Posterior cingulate gyrus (tissue), 11 donors: ENCODE results near the gene TOP3B.
"Not testable (repeated sequence)": the region's sequence is repeated elsewhere in the genome, so short reads cannot be mapped to it uniquely, and the experiment has no call there.

Experiments
- DNase-seq, 10 donors: peaks; one replicate each; pipeline versions ENCODE4 v3.0.0 to v3.0.0-alpha.2; 2020 to 2021; ENCODE audit warnings: mixed read lengths in 3 of 10
- intact Hi-C: fragments of 100-400 bp; cut with DNase I; formaldehyde crosslinking; loops from one replicate; pipeline ENCODE4 v1.15.1; 2023

Gene TOP3B

DNA sequence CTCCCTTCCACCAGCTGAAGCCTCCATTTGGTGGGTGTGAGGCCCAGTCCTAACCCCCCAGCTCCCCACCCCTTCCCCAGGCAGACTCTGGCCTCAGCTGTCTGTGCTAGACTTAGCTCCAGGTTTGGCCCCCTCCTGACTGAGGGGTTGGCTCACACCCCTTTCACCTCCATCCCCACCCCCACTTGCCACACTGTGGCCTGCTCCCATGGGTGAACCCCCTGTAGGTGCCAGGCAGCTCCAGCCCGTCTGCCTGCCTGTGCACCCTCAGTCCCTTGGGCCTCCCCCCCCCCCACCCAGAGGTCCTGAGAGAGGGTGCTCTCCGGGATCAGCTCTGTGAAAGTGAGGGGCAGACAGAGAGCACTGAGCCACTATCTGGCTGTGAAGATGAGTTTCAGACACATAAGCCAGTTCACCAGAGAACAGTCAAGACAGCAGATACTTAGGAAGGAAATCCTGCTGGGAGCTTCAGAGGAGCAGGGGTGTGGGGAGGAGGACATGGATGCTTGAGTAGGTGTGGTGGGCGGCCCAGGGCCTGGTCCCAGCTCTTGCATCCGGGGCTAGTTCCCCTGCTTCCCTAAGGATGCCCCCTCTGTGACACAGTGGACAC lies 66.2 kb downstream of the TOP3B start:
- intact Hi-C loops: no loop called here
- peak in 3 of 10 donors; percentile 32 to 64 (median 32) for DNase-seq

DNA sequence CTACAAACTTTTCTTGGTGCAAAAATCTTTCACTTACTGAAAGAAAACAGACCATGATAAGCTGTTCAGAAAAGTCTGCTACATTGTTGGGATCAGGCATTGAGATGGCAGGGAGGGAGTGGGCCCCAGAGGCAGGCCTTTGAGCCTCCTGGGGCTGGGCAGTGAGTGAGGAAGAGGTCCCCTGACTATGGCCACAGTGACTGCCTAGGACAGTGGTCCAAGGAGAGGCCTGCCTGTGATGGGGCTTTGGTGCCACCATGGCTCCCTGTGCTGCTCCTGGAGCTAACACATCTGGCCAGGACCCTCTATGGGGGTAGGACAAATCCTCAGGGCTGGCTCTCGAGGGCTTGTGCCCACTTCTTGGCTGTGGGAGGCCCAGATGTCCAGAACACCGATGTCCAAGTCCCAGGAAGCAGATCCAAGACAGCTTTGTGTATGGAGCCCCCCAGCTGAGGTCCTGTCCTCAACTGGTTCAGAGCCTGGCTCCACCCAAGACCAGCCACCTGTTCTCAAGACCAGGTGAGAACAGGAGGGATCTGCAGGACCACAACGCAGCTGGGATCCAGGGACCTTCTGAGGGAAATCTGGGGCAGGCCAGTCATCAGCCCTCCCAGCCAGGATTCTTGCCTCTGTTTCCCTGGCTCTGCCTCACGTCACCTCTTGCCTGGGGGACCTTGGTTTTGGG lies 66.8 kb downstream of the TOP3B start:
- peak in 3 of 10 donors; percentile 30 to 81 (median 70) for DNase-seq
- intact Hi-C loops: no loop called here

DNA sequence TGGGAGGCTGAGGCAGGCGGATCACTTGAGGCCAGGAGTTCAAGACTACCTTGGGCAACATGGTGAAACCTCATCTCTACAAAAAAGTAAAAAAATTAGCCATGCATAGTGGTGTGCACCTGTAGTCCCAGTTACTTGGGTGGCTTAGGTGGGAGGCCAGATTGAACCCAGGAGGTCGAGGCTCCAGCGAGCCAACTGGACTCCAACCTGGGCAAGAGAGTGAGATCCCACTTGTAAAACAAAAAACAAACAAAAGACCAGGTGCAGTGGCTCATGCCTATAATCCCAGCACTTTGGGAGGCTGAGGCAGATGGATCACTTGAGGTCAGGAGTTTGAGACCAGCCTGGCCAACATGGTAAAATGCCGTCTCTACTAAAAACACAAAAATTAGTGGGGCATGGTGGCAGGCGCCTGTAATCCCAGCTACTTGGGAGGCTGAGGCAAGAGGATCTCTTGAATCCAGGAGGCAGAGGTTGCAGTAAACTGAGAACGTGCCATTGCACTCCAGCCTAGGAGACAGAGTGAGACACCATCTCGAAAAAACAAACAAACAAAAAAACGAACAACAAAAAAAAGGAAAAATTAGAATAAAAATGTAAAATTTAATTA lies 68.4 kb downstream of the TOP3B start:
- intact Hi-C loops: not testable (repeated sequence)

DNA sequence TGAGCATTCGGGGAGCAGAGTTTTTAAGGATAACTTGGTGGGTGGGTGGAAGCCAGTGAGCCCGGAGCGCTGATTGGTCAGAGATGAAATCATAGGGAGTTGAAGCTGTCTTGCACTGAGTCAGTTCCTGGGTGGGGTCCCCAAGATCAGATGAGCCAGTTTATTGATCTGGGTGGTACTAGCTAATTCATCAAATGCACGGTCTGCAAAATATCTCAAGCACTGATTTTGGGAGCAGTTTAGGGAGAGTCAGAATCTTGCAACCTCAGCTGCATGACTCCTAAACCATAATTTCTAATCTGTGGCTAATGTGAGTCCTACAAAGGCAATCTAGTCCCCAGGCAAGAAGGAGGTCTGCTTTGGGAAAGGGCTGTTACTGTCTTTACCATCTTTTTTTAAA lies 72.2 kb downstream of the TOP3B start:
- intact Hi-C loops: not testable (repeated sequence)
- peak in 2 of 10 donors; percentile 6 to 10 for DNase-seq

More for the DNA sequence above, 68.4 kb downstream of the TOP3B start:
- peak in 3 of 10 donors; percentile 13 to 39 (median 18) for DNase-seq

DNA sequence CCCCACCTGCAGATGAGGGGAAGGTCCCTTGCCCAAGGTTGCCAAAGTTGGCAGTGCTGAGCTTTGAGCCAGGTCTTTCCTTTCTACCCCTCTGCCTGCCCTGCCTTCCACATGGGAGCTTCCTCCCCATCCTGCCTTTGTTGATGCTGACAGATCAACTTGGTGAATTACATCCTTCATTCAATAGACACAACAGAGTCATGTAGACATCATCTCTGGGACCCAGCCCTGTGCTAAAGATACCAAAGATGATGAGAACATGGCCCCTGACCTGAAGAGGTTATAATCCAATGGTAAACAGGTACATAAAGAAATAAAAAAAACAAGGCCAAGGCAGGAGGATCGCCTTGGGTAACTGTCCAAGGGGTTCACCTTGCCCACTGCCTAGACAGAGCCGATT lies 72.7 kb downstream of the TOP3B start:
- intact Hi-C loops: no loop called here
- peak in 1 of 10 donors; percentile 21 for DNase-seq

DNA sequence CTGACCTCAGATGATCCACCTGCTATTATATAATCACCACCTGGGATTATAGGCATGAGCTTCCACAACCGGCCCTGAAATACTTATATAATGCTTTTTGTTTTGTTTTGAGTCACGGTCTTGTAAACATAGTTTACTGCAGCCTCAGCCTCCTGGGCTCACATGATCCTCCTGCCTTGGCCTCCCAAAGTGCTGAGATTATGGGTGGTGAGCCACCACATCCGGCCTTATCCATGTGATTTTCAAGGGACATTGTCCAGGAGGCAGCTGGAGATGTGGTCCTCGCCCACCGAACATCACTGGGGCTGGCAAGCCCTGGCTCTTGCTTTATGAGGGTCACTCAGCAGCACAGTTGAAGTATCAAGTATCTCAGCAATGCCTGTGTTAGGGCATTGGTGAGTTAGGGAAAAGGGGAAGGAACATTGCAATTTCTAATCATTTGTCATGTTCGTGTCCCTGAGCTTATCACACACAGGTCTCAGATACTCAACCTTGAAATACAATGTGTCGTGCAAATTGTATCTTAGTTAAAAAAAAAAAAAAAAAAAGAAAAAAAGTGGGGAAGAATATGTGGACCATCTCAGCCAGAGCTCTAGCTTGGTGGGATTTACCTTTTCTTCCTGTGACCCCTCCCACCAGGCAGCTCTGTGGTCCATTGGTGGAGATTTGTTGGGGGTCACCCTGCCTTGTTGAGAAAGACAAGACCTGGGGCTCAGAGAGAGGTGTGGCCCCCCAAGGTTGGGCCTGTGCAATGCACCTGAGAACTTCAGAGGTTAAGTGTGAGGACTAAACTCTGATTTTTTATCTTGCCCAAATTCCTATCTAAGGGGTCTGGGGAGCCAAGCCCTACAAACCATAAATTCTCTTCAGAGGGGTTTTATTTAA lies 74.7 kb downstream of the TOP3B start:
- DNase-seq: peak in 2 of 10 donors; percentile 32 to 38
- intact Hi-C loops: no loop called here
